ENCODE data around the gene NDUFV2. TPM values are rescaled to one million over a fixed set of nuclear protein-coding genes. Genes with fewer than 3 reads are reported as not detected.

Gene NDUFV2
- total and polyA plus RNA-seq, 2 donors (not counting 3 experiments of a cell fraction or from before 2014, with no cell fraction given), result 65.7 to 152 TPM

- DNase-seq (ENCODE audit: low read depth, low spot score) (no peak), FAIRE-seq (no peak)
- Histone ChIP-seq H3K79me2 (ENCODE audit: control insufficient read depth, insufficient read depth, low read length) (peaks cover 18% of the 10 kb centered on the region), H3K4me1 (ENCODE audit: control insufficient read depth, extremely low read depth, insufficient read depth, low read length) (peaks cover 3% of the 10 kb centered on the region), H3K27me3 (ENCODE audit: control insufficient read depth in 2 of 2, insufficient read depth in 2 of 2, low read length in 2 of 2) (no peaks in the 10 kb centered on the region), H3K9me3 (replicated peaks; ENCODE audit: control insufficient read depth, insufficient read depth, low read length) (no peaks in the 10 kb centered on the region), H3K36me3 (ENCODE audit: control insufficient read depth in 2 of 2, extremely low read depth in 1 of 2, insufficient read depth in 2 of 2, low read length in 2 of 2) (peaks cover 10 to 31% of the 10 kb centered on the region in 2 experiments), H3K9me1 (replicated peaks; ENCODE audit: control insufficient read depth, extremely low read depth, insufficient read depth, low read length) (no peaks in the 10 kb centered on the region), H3K4me2 (ENCODE audit: insufficient read depth, low read length) (no peak overlapping the region), H3K9ac (replicated peaks; ENCODE audit: extremely low read depth, insufficient read depth, low read length) (no peak overlapping the region), H3K27ac (ENCODE audit: insufficient read depth, low read depth, low read length) (no peak overlapping the region), H4K20me1 (replicated peaks; ENCODE audit: control insufficient read depth, extremely low read depth, insufficient read depth, low read length) (no peaks in the 10 kb centered on the region), H3K4me3 (replicated peaks in 1 of 3; ENCODE audit: insufficient read depth in 1 of 3, low read depth in 1 of 3, low read length in 3 of 3) (no peak overlapping the region), H2AFZ (ENCODE audit: low read depth, low read length) (no peak overlapping the region)
- BruUV-seq (replicated peaks), result no TSS peak
- no peak for TF ChIP-seq FOS (IDR thresholded peaks at IDR 0.05; ENCODE audit: borderline replicate concordance, insufficient read depth, low read length)
- TF ChIP-seq GATA2 (IDR thresholded peaks at IDR 0.05; ENCODE audit: insufficient read depth, insufficient read length, low read depth, low read length), result no peak
- no peak for TF ChIP-seq MAX (IDR thresholded peaks at IDR 0.05; ENCODE audit: insufficient read depth, insufficient read length)
- TF ChIP-seq POLR2A (IDR thresholded peaks at IDR 0.05; ENCODE audit: low read depth, low read length), result no peak
- no peak for TF ChIP-seq EZH2 (IDR thresholded peaks at IDR 0.05; ENCODE audit: borderline replicate concordance, low read depth, low read length, severe bottlenecking)
- TF ChIP-seq POLR2AphosphoS5 (IDR thresholded peaks at IDR 0.05; ENCODE audit: insufficient read depth, low read depth, low read length), result no peak
- TF ChIP-seq MYC (IDR thresholded peaks at IDR 0.05; ENCODE audit: low read depth, low read length), result no peak
- TF ChIP-seq CTCF (IDR thresholded peaks at IDR 0.05; ENCODE audit: extremely low read depth in 1 of 2, insufficient read depth in 1 of 2, low read depth in 1 of 2, low read length in 2 of 2), result no peak
- intact Hi-C loops (cut with micrococcal nuclease), result loop anchor here (10.0 kb wide), 1 partner anchor 426 kb away; the partner anchor contains the start of gene MTCL1
- CTCF ChIA-PET, result no interaction called here
- POLR2A ChIA-PET, result no interaction called here
- dilution Hi-C loops (cut with MboI; ENCODE audit: extremely low pct_ligation_motif_present, low sequenced_read_pairs), result no loop called here
Observed at GRCh38 chr18:9130806-9131205, 28.3 kb downstream of the NDUFV2 start.

All from endothelial cell of umbilical vein (primary cell).